ENCODE results near the gene CACNA2D3.

The CACNA2D3 gene

DNA sequence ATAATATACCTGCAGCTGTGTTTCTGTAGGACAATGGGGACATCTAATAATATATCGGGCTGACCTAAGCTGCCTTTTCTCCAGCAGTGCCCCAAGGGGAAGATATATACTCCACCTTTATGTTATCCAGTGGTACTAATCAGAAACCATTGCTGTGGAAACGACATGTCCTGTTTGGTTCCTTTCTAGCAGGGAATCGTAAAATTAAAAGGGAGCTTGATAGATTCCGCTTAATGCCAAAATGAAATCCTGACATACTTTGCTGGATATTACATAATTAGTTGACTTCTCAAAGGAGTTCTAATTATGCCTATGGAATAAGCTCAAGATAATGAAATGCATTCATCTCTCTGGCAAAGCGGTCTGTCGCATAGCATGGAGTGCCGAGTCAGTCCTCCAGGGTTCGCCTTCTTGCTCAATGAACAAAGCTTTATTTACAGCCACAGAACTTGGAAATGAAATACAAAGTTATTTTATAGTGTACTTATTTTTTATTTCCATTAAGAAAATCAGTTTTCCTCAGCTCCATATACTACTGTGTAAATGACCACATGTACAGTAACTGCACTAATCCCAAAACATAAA is 542.8 kb downstream of the CACNA2D3 start:
- DNase-seq (ENCODE audit: low read depth) = no peak
- Histone ChIP-seq H3K9me3 (ENCODE audit: control insufficient read depth, low read length) (no peaks in the 10 kb centered on the region), H3K36me3 (ENCODE audit: control insufficient read depth, insufficient read depth, low read length, severe bottlenecking) (no peaks in the 10 kb centered on the region), H3K4me1 (ENCODE audit: control insufficient read depth, insufficient read depth, low read length) (peaks cover 12% of the 10 kb centered on the region), H3K4me3 (ENCODE audit: low read length) (no peak overlapping the region), H3K27me3 (replicated peaks; ENCODE audit: control insufficient read depth, insufficient read depth, low read length) (no peaks in the 10 kb centered on the region), H3K9ac (ENCODE audit: low read length) (no peak overlapping the region)

DNA sequence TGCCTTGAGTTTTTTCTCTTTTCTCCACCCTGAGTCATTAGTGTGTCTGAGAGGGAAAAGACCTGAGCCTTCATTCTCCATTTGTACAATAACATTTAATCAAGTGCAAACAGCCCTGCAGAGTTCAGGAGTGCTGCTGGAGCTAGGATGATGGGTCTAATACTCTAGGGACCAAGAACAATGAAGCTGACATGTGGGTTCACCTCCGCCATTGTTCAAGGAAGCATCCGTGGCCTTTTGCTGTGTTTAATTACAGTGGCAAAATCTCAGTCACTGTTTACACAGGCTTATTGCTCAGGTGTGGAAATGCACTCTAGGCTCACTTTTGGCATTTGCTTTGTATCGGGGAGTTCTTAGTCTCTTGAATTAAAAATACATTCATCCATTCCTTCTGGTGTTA is 545.9 kb downstream of the CACNA2D3 start:
- H3K9ac ChIP-seq (ENCODE audit: low read length) = no peak overlapping the region
- no peaks in the 10 kb centered on the region for H3K27me3 ChIP-seq (replicated peaks; ENCODE audit: control insufficient read depth, insufficient read depth, low read length)
- no peaks in the 10 kb centered on the region for H3K9me3 ChIP-seq (ENCODE audit: control insufficient read depth, low read length)
- H3K36me3 ChIP-seq (ENCODE audit: control insufficient read depth, insufficient read depth, low read length, severe bottlenecking) = no peaks in the 10 kb centered on the region
- no peak overlapping the region for H3K4me3 ChIP-seq (ENCODE audit: low read length)
- DNase-seq (ENCODE audit: low read depth) = no peak
- H3K4me1 ChIP-seq (ENCODE audit: control insufficient read depth, insufficient read depth, low read length) = peaks cover 3% of the 10 kb centered on the region

DNA sequence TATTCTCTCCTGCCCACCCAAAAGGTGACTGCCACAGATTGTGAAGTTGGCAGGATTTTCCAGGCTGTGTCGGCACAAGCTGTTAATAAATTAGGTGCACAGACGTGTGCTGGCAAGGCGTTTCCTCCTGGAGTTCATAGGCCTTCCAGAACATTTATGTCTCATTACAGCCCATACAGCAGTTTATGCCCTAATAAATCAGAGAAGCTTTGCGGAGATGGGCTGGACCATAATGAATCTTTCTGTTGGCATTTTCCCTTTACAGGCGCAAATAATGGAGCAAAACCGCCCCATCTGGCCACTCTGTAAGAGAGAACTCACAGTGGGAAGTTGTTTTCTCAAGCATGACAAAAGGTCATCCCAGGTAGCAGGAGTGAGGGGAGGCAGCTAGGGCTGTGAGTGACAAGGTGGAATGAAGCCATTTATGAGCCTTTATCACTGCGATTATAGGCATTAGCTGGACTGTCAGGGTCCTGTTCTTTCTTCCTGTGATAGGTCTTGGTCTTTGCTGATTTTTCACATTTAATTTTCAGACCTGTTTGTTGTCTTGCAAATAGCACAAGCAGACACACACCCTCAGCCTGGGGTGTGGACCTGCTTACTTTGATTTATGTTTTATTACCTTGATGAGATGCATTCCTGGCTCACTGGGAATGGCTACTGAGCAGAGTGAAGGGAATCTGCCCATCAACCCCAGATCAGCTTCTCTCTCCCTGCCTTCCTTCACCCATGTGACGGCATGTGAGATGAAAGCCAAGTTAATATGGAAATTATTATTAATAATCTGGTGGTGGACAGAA is 548.0 kb downstream of the CACNA2D3 start:
- no peak for DNase-seq (ENCODE audit: low read depth)
- no peaks in the 10 kb centered on the region for H3K27me3 ChIP-seq (replicated peaks; ENCODE audit: control insufficient read depth, insufficient read depth, low read length)

DNA sequence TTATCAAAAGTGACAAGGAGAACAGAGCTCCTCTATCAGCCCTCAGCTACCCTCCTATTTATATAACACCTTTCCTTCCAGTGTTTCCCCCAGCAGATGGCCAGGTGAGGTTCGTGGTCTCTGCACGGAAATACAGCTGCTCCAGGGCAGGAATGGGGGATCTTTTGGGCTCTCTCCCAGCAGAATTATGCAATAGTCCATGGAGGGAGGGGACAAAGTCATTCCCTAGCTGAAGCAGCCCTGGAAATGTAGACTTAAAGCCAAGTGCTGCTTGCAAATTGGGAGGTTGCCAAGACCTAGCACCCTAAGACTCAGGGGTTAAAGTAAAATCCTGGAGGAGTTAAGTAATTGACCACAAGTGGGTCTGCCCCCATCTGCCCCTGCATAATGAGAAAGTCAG is 549.2 kb downstream of the CACNA2D3 start:
- DNase-seq (ENCODE audit: low read depth) = no peak
- no peak overlapping the region for H3K4me3 ChIP-seq (ENCODE audit: low read length)
- H3K9me3 ChIP-seq (ENCODE audit: control insufficient read depth, low read length) = no peaks in the 10 kb centered on the region
- no peaks in the 10 kb centered on the region for H3K4me1 ChIP-seq (ENCODE audit: control insufficient read depth, insufficient read depth, low read length)
- no peaks in the 10 kb centered on the region for H3K36me3 ChIP-seq (ENCODE audit: control insufficient read depth, insufficient read depth, low read length, severe bottlenecking)
- no peaks in the 10 kb centered on the region for H3K27me3 ChIP-seq (replicated peaks; ENCODE audit: control insufficient read depth, insufficient read depth, low read length)
- no peak overlapping the region for H3K9ac ChIP-seq (ENCODE audit: low read length)

More for the DNA sequence above, 548.0 kb downstream of the CACNA2D3 start:
- H3K36me3 ChIP-seq (ENCODE audit: control insufficient read depth, insufficient read depth, low read length, severe bottlenecking) = no peaks in the 10 kb centered on the region
- no peaks in the 10 kb centered on the region for H3K9me3 ChIP-seq (ENCODE audit: control insufficient read depth, low read length)
- no peak overlapping the region for H3K4me3 ChIP-seq (ENCODE audit: low read length)
- H3K4me1 ChIP-seq (ENCODE audit: control insufficient read depth, insufficient read depth, low read length) = no peaks in the 10 kb centered on the region
- no peak overlapping the region for H3K9ac ChIP-seq (ENCODE audit: low read length)

DNA sequence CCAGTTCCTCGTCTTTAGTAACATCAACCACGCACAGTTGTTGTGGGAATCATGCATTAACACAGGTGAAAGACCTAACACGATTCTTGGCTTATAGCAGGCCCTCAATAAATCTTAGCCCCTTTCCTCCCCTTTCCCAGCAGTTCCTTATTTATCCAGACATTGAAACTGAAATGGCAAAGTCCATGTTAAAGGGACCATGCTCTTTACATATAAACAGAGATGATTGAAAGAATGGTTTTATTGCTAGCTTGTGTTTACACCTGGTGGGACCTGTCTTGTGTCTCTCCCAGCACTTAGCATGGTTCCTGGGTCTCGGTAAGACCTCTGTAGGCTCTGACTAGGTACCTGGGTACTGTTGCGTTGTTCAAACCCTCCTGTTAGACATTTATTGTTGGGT is 553.7 kb downstream of the CACNA2D3 start:
- DNase-seq (ENCODE audit: low read depth) = no peak
- no peak overlapping the region for H3K9ac ChIP-seq (ENCODE audit: low read length)
- no peak overlapping the region for H3K4me3 ChIP-seq (ENCODE audit: low read length)
- H3K9me3 ChIP-seq (ENCODE audit: control insufficient read depth, low read length) = no peaks in the 10 kb centered on the region
- no peaks in the 10 kb centered on the region for H3K36me3 ChIP-seq (ENCODE audit: control insufficient read depth, insufficient read depth, low read length, severe bottlenecking)
- H3K27me3 ChIP-seq (replicated peaks; ENCODE audit: control insufficient read depth, insufficient read depth, low read length) = no peaks in the 10 kb centered on the region
- H3K4me1 ChIP-seq (ENCODE audit: control insufficient read depth, insufficient read depth, low read length) = no peaks in the 10 kb centered on the region

DNA sequence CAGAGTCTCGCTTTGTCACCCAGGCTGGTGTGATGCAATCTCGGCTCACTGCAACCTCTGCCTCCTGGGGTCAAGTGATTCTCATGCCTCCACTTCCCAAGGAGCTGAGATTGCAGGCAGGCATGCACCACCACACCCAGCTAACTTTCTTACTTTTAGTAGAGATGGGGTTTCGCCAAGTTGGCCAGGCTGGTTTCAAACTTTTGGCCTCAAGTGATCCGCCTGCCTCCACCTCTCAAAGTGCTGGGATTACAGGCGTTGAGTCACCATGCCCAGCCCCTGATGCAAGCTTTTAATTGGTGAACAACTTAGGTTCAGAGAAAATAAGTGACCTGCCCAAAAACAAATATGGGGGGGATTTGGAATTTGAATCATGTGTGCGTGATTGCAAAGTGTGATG is 559.4 kb downstream of the CACNA2D3 start:
- H3K9me3 ChIP-seq (ENCODE audit: control insufficient read depth, low read length) = peaks cover 8% of the 10 kb centered on the region
- H3K4me1 ChIP-seq (ENCODE audit: control insufficient read depth, insufficient read depth, low read length) = no peaks in the 10 kb centered on the region
- no peak for DNase-seq (ENCODE audit: low read depth)
- H3K9ac ChIP-seq (ENCODE audit: low read length) = no peak overlapping the region
- H3K4me3 ChIP-seq (ENCODE audit: low read length) = no peak overlapping the region
- H3K27me3 ChIP-seq (replicated peaks; ENCODE audit: control insufficient read depth, insufficient read depth, low read length) = no peaks in the 10 kb centered on the region
- H3K36me3 ChIP-seq (ENCODE audit: control insufficient read depth, insufficient read depth, low read length, severe bottlenecking) = no peaks in the 10 kb centered on the region

DNA sequence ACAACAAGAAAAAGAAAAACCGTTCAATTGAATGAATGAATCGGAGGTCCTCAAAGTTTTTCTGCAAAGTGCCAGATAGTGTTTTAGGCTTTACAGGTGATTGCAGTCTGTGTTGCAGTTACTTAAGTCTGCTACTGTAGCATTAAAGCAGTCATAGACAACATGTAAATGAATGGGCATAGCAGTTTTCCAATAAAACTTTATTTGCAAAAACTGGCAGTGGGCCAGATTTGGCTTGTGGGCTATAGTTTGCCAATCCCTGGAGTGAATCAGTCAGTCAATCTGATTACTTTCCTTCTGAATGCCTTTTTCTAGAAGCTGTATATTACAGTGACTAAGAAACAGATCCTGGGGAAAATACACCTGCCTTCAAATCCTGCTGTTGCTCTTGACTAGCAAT is 562.9 kb downstream of the CACNA2D3 start:
- H3K9me3 ChIP-seq (ENCODE audit: control insufficient read depth, low read length) = peaks cover 8% of the 10 kb centered on the region
- no peak overlapping the region for H3K9ac ChIP-seq (ENCODE audit: low read length)
- no peaks in the 10 kb centered on the region for H3K36me3 ChIP-seq (ENCODE audit: control insufficient read depth, insufficient read depth, low read length, severe bottlenecking)
- DNase-seq (ENCODE audit: low read depth) = no peak
- no peak overlapping the region for H3K4me3 ChIP-seq (ENCODE audit: low read length)
- H3K27me3 ChIP-seq (replicated peaks; ENCODE audit: control insufficient read depth, insufficient read depth, low read length) = no peaks in the 10 kb centered on the region
- H3K4me1 ChIP-seq (ENCODE audit: control insufficient read depth, insufficient read depth, low read length) = no peaks in the 10 kb centered on the region

DNA sequence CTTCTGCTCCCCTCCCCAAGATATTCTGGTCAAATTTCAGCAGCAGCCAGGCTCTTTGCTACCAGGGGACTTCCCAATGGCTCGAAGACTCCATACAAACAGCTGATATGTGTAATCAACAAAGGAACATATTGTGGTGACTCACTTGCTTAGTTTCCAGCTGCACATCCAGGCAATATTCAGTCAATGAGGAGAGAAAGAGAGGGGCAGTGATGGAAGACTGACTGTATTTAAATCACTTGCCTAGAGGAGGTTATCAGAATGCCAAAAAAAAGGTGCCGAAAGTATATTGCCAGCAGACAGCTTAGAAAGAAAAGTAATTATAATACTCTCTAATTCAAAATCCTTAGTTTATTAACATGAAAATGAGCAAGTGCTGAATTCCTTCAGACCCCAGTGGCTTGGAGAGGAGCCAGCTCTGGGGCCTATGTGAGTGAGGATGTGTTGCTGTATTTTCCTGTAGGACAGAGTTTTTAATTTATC is 569.0 kb downstream of the CACNA2D3 start:
- Histone ChIP-seq H3K4me1 (ENCODE audit: control insufficient read depth, insufficient read depth, low read length) (no peaks in the 10 kb centered on the region), H3K27me3 (replicated peaks; ENCODE audit: control insufficient read depth, insufficient read depth, low read length) (no peaks in the 10 kb centered on the region), H3K9me3 (ENCODE audit: control insufficient read depth, low read length) (no peaks in the 10 kb centered on the region), H3K9ac (ENCODE audit: low read length) (no peak overlapping the region), H3K36me3 (ENCODE audit: control insufficient read depth, insufficient read depth, low read length, severe bottlenecking) (no peaks in the 10 kb centered on the region), H3K4me3 (ENCODE audit: low read length) (no peak overlapping the region)
- no peak for DNase-seq (ENCODE audit: low read depth)

DNA sequence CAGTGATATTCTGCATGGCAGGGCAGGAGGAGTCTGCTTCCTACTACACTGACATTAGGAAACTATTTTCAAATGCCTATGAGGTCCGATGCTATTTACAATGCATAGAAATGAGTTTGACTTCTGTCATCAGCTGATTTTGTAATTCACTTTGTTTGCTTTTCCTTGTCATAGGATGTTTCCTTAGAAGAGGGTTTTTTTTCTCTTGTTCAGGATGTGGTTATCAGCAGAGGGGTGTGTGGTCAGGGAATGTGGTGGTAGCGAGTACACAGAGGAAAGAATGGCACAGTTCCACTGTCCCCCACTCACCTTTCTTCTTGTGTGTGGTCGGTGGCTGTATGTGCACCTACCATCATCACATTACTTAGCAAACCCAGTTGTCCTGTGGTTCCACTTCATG is 574.0 kb downstream of the CACNA2D3 start:
- Histone ChIP-seq H3K27me3 (replicated peaks; ENCODE audit: control insufficient read depth, insufficient read depth, low read length) (no peaks in the 10 kb centered on the region), H3K4me3 (ENCODE audit: low read length) (no peak overlapping the region)

DNA sequence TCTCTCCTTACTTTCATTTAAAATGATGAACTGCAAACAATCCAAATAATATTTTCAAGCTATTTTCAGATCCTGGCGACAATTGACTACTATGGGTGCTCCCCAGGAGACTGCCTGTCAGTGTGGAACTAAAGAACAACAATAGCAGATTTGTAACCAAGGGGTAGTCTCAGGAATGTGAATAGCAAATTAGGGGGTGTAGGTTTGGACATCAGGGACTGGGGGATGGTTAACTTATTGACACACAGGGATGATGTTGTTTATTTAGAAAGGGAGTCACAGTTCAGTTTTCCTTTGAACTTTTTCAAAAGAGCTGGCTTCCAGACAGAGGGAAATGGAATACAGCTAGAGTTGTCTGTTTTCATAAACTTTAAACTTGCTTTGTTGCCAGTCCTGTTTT is 575.7 kb downstream of the CACNA2D3 start:
- DNase-seq (ENCODE audit: low read depth) = no peak
- H3K27me3 ChIP-seq (replicated peaks; ENCODE audit: control insufficient read depth, insufficient read depth, low read length) = no peaks in the 10 kb centered on the region
- H3K9ac ChIP-seq (ENCODE audit: low read length) = no peak overlapping the region
- H3K4me3 ChIP-seq (ENCODE audit: low read length) = no peak overlapping the region
- H3K36me3 ChIP-seq (ENCODE audit: control insufficient read depth, insufficient read depth, low read length, severe bottlenecking) = no peaks in the 10 kb centered on the region
- no peaks in the 10 kb centered on the region for H3K4me1 ChIP-seq (ENCODE audit: control insufficient read depth, insufficient read depth, low read length)
- no peaks in the 10 kb centered on the region for H3K9me3 ChIP-seq (ENCODE audit: control insufficient read depth, low read length)

More for the DNA sequence above, 574.0 kb downstream of the CACNA2D3 start:
- H3K9me3 ChIP-seq (ENCODE audit: control insufficient read depth, low read length) = no peaks in the 10 kb centered on the region
- DNase-seq (ENCODE audit: low read depth) = no peak
- H3K9ac ChIP-seq (ENCODE audit: low read length) = no peak overlapping the region
- no peaks in the 10 kb centered on the region for H3K4me1 ChIP-seq (ENCODE audit: control insufficient read depth, insufficient read depth, low read length)
- no peaks in the 10 kb centered on the region for H3K36me3 ChIP-seq (ENCODE audit: control insufficient read depth, insufficient read depth, low read length, severe bottlenecking)

DNA sequence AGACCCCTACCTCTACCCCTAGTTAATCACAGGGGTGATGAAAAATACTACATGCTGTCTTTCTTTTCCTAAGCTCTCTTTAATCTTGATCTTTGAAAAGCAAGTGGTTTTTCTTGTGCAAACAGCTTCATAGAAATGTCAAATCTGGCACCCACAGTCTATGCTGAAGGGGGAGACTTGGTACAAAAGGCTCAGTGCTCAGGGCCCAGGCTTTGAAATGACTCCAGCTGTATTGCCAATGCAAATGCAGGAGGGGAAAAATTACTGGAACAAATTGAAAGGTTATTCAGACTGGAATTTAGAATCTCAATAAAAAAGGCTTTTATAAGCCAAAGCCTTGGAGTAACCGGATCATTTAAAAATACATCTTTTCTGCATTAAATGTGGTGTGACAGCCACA is 581.6 kb downstream of the CACNA2D3 start:
- Histone ChIP-seq H3K9ac (ENCODE audit: low read length) (no peak overlapping the region), H3K4me3 (ENCODE audit: low read length) (no peak overlapping the region), H3K27me3 (replicated peaks; ENCODE audit: control insufficient read depth, insufficient read depth, low read length) (no peaks in the 10 kb centered on the region), H3K4me1 (ENCODE audit: control insufficient read depth, insufficient read depth, low read length) (no peaks in the 10 kb centered on the region), H3K36me3 (ENCODE audit: control insufficient read depth, insufficient read depth, low read length, severe bottlenecking) (no peaks in the 10 kb centered on the region), H3K9me3 (ENCODE audit: control insufficient read depth, low read length) (no peaks in the 10 kb centered on the region)
- no peak for DNase-seq (ENCODE audit: low read depth)
